PC-9 (cell line): ENCODE results near the gene S100A8.

Experiments
- CTCF ChIP-seq: fragments of 200-600 bp; sonication (generic); conservative IDR thresholded peaks from 2 replicates; pipeline ENCODE4 v1.6.1; 2017; ENCODE audit warnings: mixed run types, antibody characterized with exemption, mild to moderate bottlenecking, moderate library complexity
- EZH2 ChIP-seq: fragments of 200-600 bp; sonication (generic); IDR thresholded peaks from 2 replicates; pipeline ENCODE4 v1.8.0; 2017; ENCODE audit warnings: antibody characterized with exemption, low read depth

- TF ChIP-seq CTCF, result no peak
- no peak for TF ChIP-seq EZH2
Observed at GRCh38 chr1:153428791-153429190, 37.9 kb upstream of the S100A8 start.
